ENCODE measurements around the gene SPATA31A1. TPM values are rescaled to one million over a fixed set of nuclear protein-coding genes. Genes with fewer than 3 reads are reported as not detected.

SPATA31A1 gene
- not detected for total RNA-seq

GRCh38 chr9:39355369-39355768 is at the start of gene SPATA31A1:
Gene SPATA31A1, plus strand, starts transcription at chr9:39355669. Its CDS starts 62 bp downstream, at chr9:39355731.

Other genes starting within 250 kb of the SPATA31A1 start
- gene CNTNAP3, start 67.5 kb upstream of the SPATA31A1 start, total RNA-seq = 84.8 TPM